Measurements from ENCODE around the gene TMEM233. TPM values are rescaled to one million over a fixed set of nuclear protein-coding genes. Genes with fewer than 3 reads are reported as not detected.

TMEM233 gene
- polyA plus RNA-seq, 1 donor from 2014 or later, result not detected

DNA sequence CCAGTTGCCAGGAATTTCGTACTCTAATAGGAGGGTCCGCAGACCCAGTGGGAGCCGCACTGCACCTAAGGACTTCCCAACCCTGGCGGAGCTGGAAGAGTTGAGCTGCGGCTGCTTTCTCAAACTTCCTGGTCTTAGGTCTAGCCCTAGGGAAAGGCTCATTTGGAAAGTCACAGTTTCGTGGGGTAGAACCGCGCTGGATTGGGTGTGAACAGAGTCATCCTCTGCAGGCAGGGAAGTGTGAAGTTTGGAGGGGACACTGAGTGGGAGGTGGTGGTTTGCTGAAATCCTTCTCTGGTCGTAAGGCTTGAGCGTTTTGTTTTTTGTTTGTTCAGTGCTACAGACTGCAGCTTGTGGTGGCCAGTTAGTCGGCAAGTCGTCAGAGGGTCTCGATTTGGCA is 93.2 kb downstream of the TMEM233 start:
- TF ChIP-seq CTCF (IDR thresholded peaks at IDR 0.05; ENCODE audit: poor library complexity, severe bottlenecking) (no peak), REST (IDR thresholded peaks at IDR 0.05; ENCODE audit: borderline replicate concordance) (no peak), MXI1 (conservative IDR thresholded peaks at IDR 0.05; ENCODE audit: poor library complexity, severe bottlenecking) (no peak)
- Histone ChIP-seq H3K9me2 (ENCODE audit: insufficient read depth, low read length) (no peaks in the 10 kb centered on the region), H3K27me3 (ENCODE audit: insufficient read depth, low read depth, low read length) (no peaks in the 10 kb centered on the region)

GRCh38 chr12:119687406-119687805 is 93.8 kb downstream of the TMEM233 start:
- Histone ChIP-seq H2AFZ (ENCODE audit: low read depth, low read length) (no peak overlapping the region), H3F3A (ENCODE audit: insufficient read depth, low read length, poor library complexity, severe bottlenecking) (no peaks in the 10 kb centered on the region), H3K27me3 (ENCODE audit: insufficient read depth, low read depth, low read length) (no peaks in the 10 kb centered on the region), H3K36me3 (ENCODE audit: insufficient read depth, low read length) (no peaks in the 10 kb centered on the region), H3K4me2 (ENCODE audit: low read length) (no peak overlapping the region), H3K9me2 (ENCODE audit: insufficient read depth, low read length) (no peaks in the 10 kb centered on the region), H3K9me3 (ENCODE audit: low read length) (no peaks in the 10 kb centered on the region), H3K27ac (ENCODE audit: low read length) (no peak overlapping the region), H3K9ac (ENCODE audit: low read length) (no peak overlapping the region), H3K4me3 (ENCODE audit: low read length) (no peak overlapping the region), H4K20me1 (ENCODE audit: insufficient read depth) (no peaks in the 10 kb centered on the region), H3K79me2 (replicated peaks; ENCODE audit: insufficient read depth, low read length) (no peaks in the 10 kb centered on the region)
- TF ChIP-seq CTCF (IDR thresholded peaks at IDR 0.05; ENCODE audit: poor library complexity, severe bottlenecking), result no peak
- no peak for TF ChIP-seq SMC3 (conservative IDR thresholded peaks at IDR 0.05; ENCODE audit: poor library complexity)
- no peak for TF ChIP-seq EZH2 (IDR thresholded peaks at IDR 0.05; ENCODE audit: borderline replicate concordance, insufficient read depth, low read length, poor library complexity, severe bottlenecking)
- no peak for TF ChIP-seq TAF1 (IDR thresholded peaks at IDR 0.05; ENCODE audit: low read depth)
- no peak for TF ChIP-seq POLR2AphosphoS5 (IDR thresholded peaks at IDR 0.05)
- TF ChIP-seq MXI1 (conservative IDR thresholded peaks at IDR 0.05; ENCODE audit: poor library complexity, severe bottlenecking), result no peak

More for the DNA sequence above, 93.2 kb downstream of the TMEM233 start:
- H3K4me2 ChIP-seq (ENCODE audit: low read length), result no peak overlapping the region
- no peak overlapping the region for H3K9ac ChIP-seq (ENCODE audit: low read length)
- no peaks in the 10 kb centered on the region for H3K79me2 ChIP-seq (replicated peaks; ENCODE audit: insufficient read depth, low read length)
- no peak overlapping the region for H3K27ac ChIP-seq (ENCODE audit: low read length)
- H4K20me1 ChIP-seq (ENCODE audit: insufficient read depth), result no peaks in the 10 kb centered on the region
- H3K4me3 ChIP-seq (ENCODE audit: low read length), result no peak overlapping the region
- no peaks in the 10 kb centered on the region for H3K36me3 ChIP-seq (ENCODE audit: insufficient read depth, low read length)
- H3K9me3 ChIP-seq (ENCODE audit: low read length), result no peaks in the 10 kb centered on the region
- no peaks in the 10 kb centered on the region for H3F3A ChIP-seq (ENCODE audit: insufficient read depth, low read length, poor library complexity, severe bottlenecking)
- H2AFZ ChIP-seq (ENCODE audit: low read depth, low read length), result no peak overlapping the region
